Peyer's patch (tissue), 4 donors: Measurements from ENCODE around the gene MACROH2A2.
"Not testable (repeated sequence)": the region's sequence is repeated elsewhere in the genome, so short reads cannot be mapped to it uniquely, and the experiment has no call there.

Source experiments
- POLR2A ChIP-seq, 2 donors: fragments of 450-650 bp; IDR thresholded peaks; one replicate each; pipeline ENCODE4 v1.5.1; 2017; ENCODE audit warnings: antibody characterized with exemption in 2 of 2, mild to moderate bottlenecking in 2 of 2, moderate library complexity in 2 of 2
- TF ChIP-seq, protein P1 (sequence below), 6 experiments: fragments of 450-650 bp in 4 of 6; fragments of 200-600 bp in 2 of 6; sonication (generic) in 1 of 6; IDR thresholded peaks; one replicate each; pipeline ENCODE4 v1.5.1; 2017 to 2019; ENCODE audit warnings: antibody characterized with exemption in 6 of 6, mild to moderate bottlenecking in 3 of 6, moderate library complexity in 1 of 6

DNA sequence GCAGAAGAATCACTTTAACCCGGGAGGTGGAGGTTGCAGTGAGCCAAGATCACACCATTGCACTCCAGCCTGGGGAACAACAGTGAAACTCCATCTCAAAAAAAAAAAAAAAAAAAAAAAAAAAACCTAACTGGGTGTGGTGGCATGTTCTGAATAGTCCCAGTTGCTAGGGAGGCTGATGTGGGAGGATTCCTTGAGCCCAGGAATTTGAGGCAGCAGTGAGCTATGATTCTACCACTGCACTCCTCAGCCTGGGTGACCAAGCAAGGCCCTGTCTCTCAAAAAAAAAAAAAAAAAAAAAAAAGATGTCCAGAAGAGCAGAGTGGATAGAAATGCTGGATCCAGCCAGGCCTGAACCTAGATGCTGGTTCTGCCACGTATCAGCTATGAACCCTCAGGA lies 28.1 kb downstream of the MACROH2A2 start:
- TF ChIP-seq, protein P1, sequence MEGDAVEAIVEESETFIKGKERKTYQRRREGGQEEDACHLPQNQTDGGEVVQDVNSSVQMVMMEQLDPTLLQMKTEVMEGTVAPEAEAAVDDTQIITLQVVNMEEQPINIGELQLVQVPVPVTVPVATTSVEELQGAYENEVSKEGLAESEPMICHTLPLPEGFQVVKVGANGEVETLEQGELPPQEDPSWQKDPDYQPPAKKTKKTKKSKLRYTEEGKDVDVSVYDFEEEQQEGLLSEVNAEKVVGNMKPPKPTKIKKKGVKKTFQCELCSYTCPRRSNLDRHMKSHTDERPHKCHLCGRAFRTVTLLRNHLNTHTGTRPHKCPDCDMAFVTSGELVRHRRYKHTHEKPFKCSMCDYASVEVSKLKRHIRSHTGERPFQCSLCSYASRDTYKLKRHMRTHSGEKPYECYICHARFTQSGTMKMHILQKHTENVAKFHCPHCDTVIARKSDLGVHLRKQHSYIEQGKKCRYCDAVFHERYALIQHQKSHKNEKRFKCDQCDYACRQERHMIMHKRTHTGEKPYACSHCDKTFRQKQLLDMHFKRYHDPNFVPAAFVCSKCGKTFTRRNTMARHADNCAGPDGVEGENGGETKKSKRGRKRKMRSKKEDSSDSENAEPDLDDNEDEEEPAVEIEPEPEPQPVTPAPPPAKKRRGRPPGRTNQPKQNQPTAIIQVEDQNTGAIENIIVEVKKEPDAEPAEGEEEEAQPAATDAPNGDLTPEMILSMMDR (IDR thresholded peaks at IDR 0.05) = not testable (repeated sequence)
- TF ChIP-seq POLR2A (IDR thresholded peaks at IDR 0.05) = not testable (repeated sequence)
